ENCODE data around the gene RRM2.

DNA sequence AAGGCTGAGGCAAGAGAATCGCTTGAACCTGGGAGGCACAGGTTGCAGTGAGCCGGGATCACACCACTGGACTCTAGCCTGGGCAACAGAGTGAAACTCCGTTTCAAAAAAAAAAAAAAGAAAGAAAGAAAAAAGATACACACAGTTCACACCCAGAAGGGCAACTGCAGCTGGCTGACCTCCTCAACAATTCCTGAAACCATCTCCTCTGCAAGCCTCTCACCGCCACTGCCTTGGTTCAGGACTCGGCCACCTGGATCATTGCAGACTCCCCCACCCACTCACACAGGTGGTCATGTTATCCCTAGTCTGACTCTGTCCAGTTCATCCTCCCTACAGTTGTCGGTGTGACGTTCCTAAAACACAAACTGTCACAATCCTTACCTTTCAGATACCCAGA lies 44.5 kb upstream of the RRM2 start:
- TF ChIP-seq, protein P1, sequence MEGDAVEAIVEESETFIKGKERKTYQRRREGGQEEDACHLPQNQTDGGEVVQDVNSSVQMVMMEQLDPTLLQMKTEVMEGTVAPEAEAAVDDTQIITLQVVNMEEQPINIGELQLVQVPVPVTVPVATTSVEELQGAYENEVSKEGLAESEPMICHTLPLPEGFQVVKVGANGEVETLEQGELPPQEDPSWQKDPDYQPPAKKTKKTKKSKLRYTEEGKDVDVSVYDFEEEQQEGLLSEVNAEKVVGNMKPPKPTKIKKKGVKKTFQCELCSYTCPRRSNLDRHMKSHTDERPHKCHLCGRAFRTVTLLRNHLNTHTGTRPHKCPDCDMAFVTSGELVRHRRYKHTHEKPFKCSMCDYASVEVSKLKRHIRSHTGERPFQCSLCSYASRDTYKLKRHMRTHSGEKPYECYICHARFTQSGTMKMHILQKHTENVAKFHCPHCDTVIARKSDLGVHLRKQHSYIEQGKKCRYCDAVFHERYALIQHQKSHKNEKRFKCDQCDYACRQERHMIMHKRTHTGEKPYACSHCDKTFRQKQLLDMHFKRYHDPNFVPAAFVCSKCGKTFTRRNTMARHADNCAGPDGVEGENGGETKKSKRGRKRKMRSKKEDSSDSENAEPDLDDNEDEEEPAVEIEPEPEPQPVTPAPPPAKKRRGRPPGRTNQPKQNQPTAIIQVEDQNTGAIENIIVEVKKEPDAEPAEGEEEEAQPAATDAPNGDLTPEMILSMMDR (IDR thresholded peaks at IDR 0.05; ENCODE audit: poor library complexity), result no peak
- TF ChIP-seq EZH2phosphoT487 (IDR thresholded peaks at IDR 0.05; ENCODE audit: low read depth, severe bottlenecking, unreplicated experiment) (no peak), EZH2 (IDR thresholded peaks at IDR 0.05; ENCODE audit: borderline replicate concordance) (no peak)
